Prostate gland (tissue), 2 donors: ENCODE data around the gene RNF121.

Source experiments
- CTCF ChIP-seq, 4 experiments: fragments of 200-600 bp in 2 of 4; fragments of 450-650 bp in 2 of 4; sonication (generic) in 2 of 4; IDR thresholded peaks; 1 replicate in 3 of 4; 2 replicates in 1 of 4; pipeline ENCODE4 v1.5.1; 2016 to 2019; ENCODE audit warnings: antibody characterized with exemption in 4 of 4, mild to moderate bottlenecking in 2 of 4, moderate library complexity in 2 of 4
- POLR2A ChIP-seq: fragments of 450-650 bp; IDR thresholded peaks from one replicate; pipeline ENCODE4 v1.6.1; 2016; ENCODE audit warnings: antibody characterized with exemption, mild to moderate bottlenecking
- POLR2AphosphoS5 ChIP-seq: sonication (generic); formaldehyde crosslinking; IDR thresholded peaks from one replicate; pipeline ENCODE4 v1.6.1; 2017; ENCODE audit warnings: antibody characterized with exemption

DNA sequence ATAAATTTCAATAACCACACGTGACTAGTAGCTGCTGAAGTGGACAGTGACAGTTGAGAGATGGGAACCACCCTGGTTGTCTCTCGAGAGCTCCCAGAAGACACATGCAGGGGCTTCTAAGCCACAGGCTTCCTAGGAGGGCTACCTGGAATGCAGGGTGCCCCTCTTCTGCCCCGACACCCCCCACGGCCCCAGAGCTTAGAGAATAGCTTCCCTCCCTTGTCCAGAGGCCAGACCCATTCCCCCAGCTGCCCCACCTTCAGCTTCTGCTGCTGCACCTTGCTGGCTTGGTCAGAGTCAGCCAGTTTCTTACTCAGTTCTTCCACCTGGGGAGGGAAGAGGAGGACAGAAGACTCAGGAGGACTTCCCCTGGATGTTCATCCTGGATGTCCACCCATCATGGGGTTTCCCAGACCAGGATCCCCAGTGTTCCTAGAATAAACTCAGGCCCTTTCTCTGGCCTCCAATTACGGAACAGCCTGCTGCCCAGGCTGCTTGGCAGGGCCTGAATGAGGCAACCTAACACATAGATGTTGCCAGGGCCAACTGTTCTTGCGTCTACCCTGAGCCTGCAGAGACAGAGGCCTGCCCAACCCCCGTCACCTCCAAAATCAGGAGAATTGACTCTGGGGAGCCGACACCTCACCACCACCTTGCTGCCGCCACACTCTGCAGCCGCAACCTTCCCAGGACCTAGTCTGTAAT is 81.8 kb downstream of the RNF121 start:
- TF ChIP-seq POLR2A (no peak), POLR2AphosphoS5 (no peak), CTCF (IDR thresholded peaks at IDR 0.05) (no peak)
